K562 (cell line): ENCODE data around the gene BDP1. TPM values are rescaled to one million over a fixed set of nuclear protein-coding genes. Genes with fewer than 3 reads are reported as not detected.

Source experiments
- ATAC-seq: fragments of 200-7000 bp; cut with Tn5 transposase; 3 replicates; pipeline ENCODE4 v1.9.1; 2020; ENCODE audit warnings: moderate library complexity
- BruUV-seq: library from RNA; stranded (reverse); fragments of 400-500 nt; replicated peaks from 2 replicates; lab custom pipeline; 2021; lab: Mats Ljungman, UMichigan
- CTCF ChIA-PET: fragments of 300-600 bp; formaldehyde crosslinking; extraction: SDS; loops from one replicate; lab custom pipeline; 2021; ENCODE audit warnings: low intra/inter-chr PET ratio; lab: Yijun Ruan, JAX
- POLR2A ChIA-PET: fragments of 300-600, 350-650 bp; sonication (Branson Sonifier 250); formaldehyde crosslinking; extraction: SDS; loops from one replicate; lab custom pipeline; 2021; ENCODE audit warnings: antibody characterized with exemption, inconsistent platforms; lab: Yijun Ruan, JAX
- DNase-seq, 4 experiments: peaks; one replicate each; pipeline versions ENCODE4 v3.0.0 to v3.0.0-alpha.2; 2011 to 2018; ENCODE audit warnings: low spot score in 3 of 4, mixed read lengths in 3 of 4; ENCODE audit errors: extremely low read depth in 1 of 4
- FAIRE-seq: peaks from 2 replicates; lab custom pipeline; 2011; peaks lifted over from hg19 to GRCh38; lab: Jason Lieb, UNC
- H2AFZ ChIP-seq: 2 replicates; pipeline ENCODE4 v1.6.0; 2011; ENCODE audit warnings: low read depth, low read length, control low read depth, inconsistent platforms
- H3K27ac ChIP-seq: fragments of 200-600 bp; 3 replicates; pipeline ENCODE4 v1.8.0; 2011; ENCODE audit warnings: low read depth, mild to moderate bottlenecking, control low read depth, inconsistent platforms, low read length, moderate library complexity, mixed read lengths; ENCODE audit errors: extremely low read depth
- H3K27me3 ChIP-seq, 2 experiments: fragments of 300-600 bp in 1 of 2; 2 replicates in 1 of 2; 3 replicates in 1 of 2; pipeline versions ENCODE4 v1.6.0 to v1.8.0; 2011; ENCODE audit warnings: inconsistent platforms in 2 of 2, low read length in 2 of 2, mild to moderate bottlenecking in 1 of 2, mixed read lengths in 1 of 2, moderate library complexity in 1 of 2; ENCODE audit not compliant: control insufficient read depth in 2 of 2, insufficient read depth in 2 of 2
- H3K36me3 ChIP-seq: fragments of 300-600 bp; 3 replicates; pipeline ENCODE4 v1.8.0; 2011; ENCODE audit warnings: mild to moderate bottlenecking, low read length, inconsistent platforms; ENCODE audit not compliant: control insufficient read depth, insufficient read depth
- H3K4me1 ChIP-seq, 2 experiments: fragments of 200-600 bp in 1 of 2; replicated peaks in 1 of 2; 2 replicates in 1 of 2; 3 replicates in 1 of 2; pipeline versions ENCODE4 v1.5.1 to v1.8.0; 2011; ENCODE audit warnings: inconsistent platforms in 2 of 2, low read length in 2 of 2, mild to moderate bottlenecking in 1 of 2, mixed read lengths in 1 of 2, moderate library complexity in 1 of 2; ENCODE audit not compliant: control insufficient read depth in 2 of 2, insufficient read depth in 2 of 2
- H3K4me2 ChIP-seq: 2 replicates; pipeline ENCODE4 v1.6.1; 2011; ENCODE audit warnings: low read length, control low read depth, inconsistent platforms, mixed read lengths; ENCODE audit not compliant: insufficient read depth
- H3K4me3 ChIP-seq: fragments of 200-600 bp; sonication (generic), shearing (Covaris generic); 2 replicates; pipeline ENCODE4 v1.5.1; 2016; ENCODE audit warnings: control low read depth, inconsistent platforms
- H3K79me2 ChIP-seq: fragments of 200-600 bp; 3 replicates; pipeline ENCODE4 v1.8.0; 2011; ENCODE audit warnings: low read length, inconsistent platforms; ENCODE audit not compliant: control insufficient read depth, insufficient read depth
- H3K9ac ChIP-seq, 2 experiments: 2 replicates each; pipeline versions ENCODE4 v1.6.0 to v1.6.1; 2011; ENCODE audit warnings: low read depth in 2 of 2, low read length in 2 of 2, control low read depth in 1 of 2, inconsistent platforms in 1 of 2, mild to moderate bottlenecking in 1 of 2, mixed read lengths in 1 of 2; ENCODE audit not compliant: insufficient read depth in 1 of 2
- H3K9me1 ChIP-seq: one replicate; pipeline ENCODE4 v1.6.0; 2011; ENCODE audit warnings: inconsistent platforms, mild to moderate bottlenecking, low read length, moderate library complexity; ENCODE audit not compliant: control insufficient read depth, insufficient read depth
- H3K9me3 ChIP-seq: replicated peaks from 2 replicates; pipeline ENCODE4 v1.5.1; 2011; ENCODE audit warnings: low read depth, low read length, inconsistent platforms; ENCODE audit not compliant: control insufficient read depth, insufficient read depth
- H4K20me1 ChIP-seq: replicated peaks from 2 replicates; pipeline ENCODE4 v1.6.1; 2011; ENCODE audit warnings: low read length, inconsistent platforms, mixed read lengths; ENCODE audit not compliant: control insufficient read depth, insufficient read depth
- ARNT ChIP-seq, 2 experiments: fragments of 450-650 bp; IDR thresholded peaks; 2 replicates each; pipeline ENCODE4 v1.6.1; 2016; ENCODE audit warnings: mild to moderate bottlenecking in 1 of 2
- ATF1 ChIP-seq, 2 experiments: fragments of 450-650 bp in 1 of 2; IDR thresholded peaks; 2 replicates each; pipeline ENCODE4 v1.6.1; 2016; ENCODE audit warnings: missing compliant biosample characterization in 1 of 2, missing genetic modification characterization in 1 of 2
- CREM ChIP-seq: IDR thresholded peaks from 2 replicates; pipeline ENCODE4 v1.6.1; 2014; ENCODE audit warnings: antibody characterized with exemption, low read depth
- E2F3 ChIP-seq: fragments of 250-450 bp; sonication (Bioruptor Pico); IDR thresholded peaks from 2 replicates; pipeline ENCODE4 v1.4.0; 2020; ENCODE audit warnings: mild to moderate bottlenecking
- EGR1 ChIP-seq: fragments of 450-650 bp; conservative IDR thresholded peaks from 2 replicates; pipeline ENCODE4 v1.6.1; 2017; ENCODE audit warnings: mild to moderate bottlenecking
- FOXA3 ChIP-seq, 2 experiments: fragments of 450-650 bp in 1 of 2; sonication (generic) in 1 of 2; formaldehyde crosslinking; IDR thresholded peaks in 1 of 2; conservative IDR thresholded peaks in 1 of 2; 2 replicates each; pipeline versions ENCODE4 v1.4.0 to v1.8.0; 2020 to 2022; ENCODE audit warnings: mild to moderate bottlenecking in 2 of 2, missing genetic modification reagents in 1 of 2
- RFX5 ChIP-seq: IDR thresholded peaks from 2 replicates; pipeline ENCODE4 v1.6.1; 2011; ENCODE audit warnings: low read depth, mild to moderate bottlenecking, improper control_type of control experiment, low read length
- WGBS: fragments of 100-300 bp; shearing (Covaris generic); methylation state at CpG from one replicate; pipeline ENCODE4 v1.1.6; 2016; ENCODE audit warnings: low coverage, mixed read lengths; ENCODE audit not compliant: insufficient coverage; ENCODE audit errors: missing lambda C conversion rate; 5-methylcytosine and 5-hydroxymethylcytosine counted together
- in situ Hi-C: fragments of 300-500 bp; cut with MboI; formaldehyde crosslinking; loops from 4 replicates; pipeline ENCODE4 v1.15.0; 2018; ENCODE audit warnings: inconsistent platforms, mixed read lengths
- intact Hi-C: fragments of 100-400 bp; cut with micrococcal nuclease; formaldehyde crosslinking; loops from 2 replicates; pipeline ENCODE4 v1.14.2; 2022
- polyA plus RNA-seq, 8 experiments: library from polyadenylated mRNA; depleted of rRNA in 4 of 8; stranded (reverse) in 5 of 8; unstranded in 3 of 8; fragments of >200 nt; fragmentation: Nextera tagmentation in 2 of 8; fragmentation: Illumina TruSeq in 1 of 8; extraction: Ambion mirVana in 2 of 8; extraction: Trizol in 1 of 8; gene quantifications; 2 replicates each; pipeline versions ENCODE4 v1.2.1 to v1.2.3, GENCODE V29; 2011 to 2014; ENCODE audit warnings: inconsistent platforms in 1 of 8, missing spikeins in 1 of 8
- total RNA-seq, 7 experiments: library from RNA; depleted of rRNA in 6 of 7; stranded (reverse); fragments of >200 nt in 6 of 7; fragmentation: Illumina TruSeq in 2 of 7; extraction: Trizol in 2 of 7; gene quantifications; 2 replicates each; pipeline versions ENCODE4 v1.2.1 to v1.2.3, GENCODE V29; 2011 to 2021; ENCODE audit warnings: low replicate concordance in 1 of 7
- TF ChIP-seq, protein P1 (sequence below): fragments of 250-450 bp; sonication (Bioruptor Pico); IDR thresholded peaks from 2 replicates; pipeline ENCODE4 v1.4.0; 2020; ENCODE audit warnings: mild to moderate bottlenecking
- TF ChIP-seq, protein P2 (sequence below): fragments of 250-450 bp; sonication (Bioruptor Pico); IDR thresholded peaks from 2 replicates; pipeline ENCODE4 v1.4.0; 2020; ENCODE audit warnings: mild to moderate bottlenecking, moderate library complexity
- TF ChIP-seq, protein P3 (sequence below): IDR thresholded peaks from 3 replicates; pipeline ENCODE4 v1.6.1; 2011; ENCODE audit warnings: borderline replicate concordance, mild to moderate bottlenecking; ENCODE audit not compliant: insufficient read length, insufficient read depth
- TF ChIP-seq, protein P4 (sequence below), 2 experiments: fragments of 450-650 bp; IDR thresholded peaks; 2 replicates each; pipeline ENCODE4 v1.6.1; 2016

Gene BDP1
- total and polyA plus RNA-seq, 9 of the 15 experiments (the other 6 are each of a cell fraction or from before 2014, with no cell fraction given), result 6.9 to 47.3 (median 23.9) TPM

DNA sequence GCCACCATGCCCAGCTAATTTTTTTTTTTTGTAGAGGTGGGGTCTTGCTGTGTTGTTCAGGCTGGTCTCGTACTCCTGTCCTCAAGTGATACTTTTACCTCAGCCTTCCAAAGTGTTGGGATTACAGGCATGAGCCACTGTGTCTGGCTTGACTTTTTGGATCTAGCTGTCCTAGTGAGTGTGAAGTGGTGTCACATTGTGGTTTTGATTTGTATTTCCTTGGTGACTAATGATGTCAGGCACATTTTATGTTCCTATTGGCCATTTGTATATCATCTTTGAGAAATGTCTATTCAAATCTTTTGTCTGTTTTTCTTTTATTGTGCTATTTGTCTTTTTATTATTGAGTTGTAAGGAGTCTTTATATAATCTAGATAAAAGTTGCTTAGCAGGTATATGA is 78.2 kb downstream of the BDP1 start:
- ATAC-seq (peak; percentile 60), FAIRE-seq (no peak), DNase-seq (peak in 1 of 4 experiments; percentile 9)
- no peaks in the 10 kb centered on the region for H3K27me3 ChIP-seq
- peaks cover 0 to 3% of the 10 kb centered on the region in 2 experiments; a peak in 2 of 5 replicates for H3K4me1 ChIP-seq
- no peaks in the 10 kb centered on the region for H3K9me1 ChIP-seq
- no peak overlapping the region for H2AFZ ChIP-seq
- intact Hi-C loops, result no loop called here
- no peaks in the 10 kb centered on the region for H3K79me2 ChIP-seq
- WGBS, result 94% methylated on average over 1 of the region's 1 CpG
- in situ Hi-C loops, result no loop called here
- no peaks in the 10 kb centered on the region; the same call in 1 of the 2 replicates for H3K9me3 ChIP-seq
- H3K27ac ChIP-seq, result peak overlapping the region; percentile 24; the same call in 1 of the 3 replicates
- no TSS peak for BruUV-seq
- no peak overlapping the region for H3K4me2 ChIP-seq
- CTCF ChIA-PET, result no interaction called here
- peaks cover 64% of the 10 kb centered on the region for H3K36me3 ChIP-seq
- no peaks in the 10 kb centered on the region for H4K20me1 ChIP-seq
- no peak overlapping the region for H3K9ac ChIP-seq
- POLR2A ChIA-PET, result no interaction called here
- H3K4me3 ChIP-seq, result no peak overlapping the region
- no peak for TF ChIP-seq EGR1
- TF ChIP-seq, protein P1, sequence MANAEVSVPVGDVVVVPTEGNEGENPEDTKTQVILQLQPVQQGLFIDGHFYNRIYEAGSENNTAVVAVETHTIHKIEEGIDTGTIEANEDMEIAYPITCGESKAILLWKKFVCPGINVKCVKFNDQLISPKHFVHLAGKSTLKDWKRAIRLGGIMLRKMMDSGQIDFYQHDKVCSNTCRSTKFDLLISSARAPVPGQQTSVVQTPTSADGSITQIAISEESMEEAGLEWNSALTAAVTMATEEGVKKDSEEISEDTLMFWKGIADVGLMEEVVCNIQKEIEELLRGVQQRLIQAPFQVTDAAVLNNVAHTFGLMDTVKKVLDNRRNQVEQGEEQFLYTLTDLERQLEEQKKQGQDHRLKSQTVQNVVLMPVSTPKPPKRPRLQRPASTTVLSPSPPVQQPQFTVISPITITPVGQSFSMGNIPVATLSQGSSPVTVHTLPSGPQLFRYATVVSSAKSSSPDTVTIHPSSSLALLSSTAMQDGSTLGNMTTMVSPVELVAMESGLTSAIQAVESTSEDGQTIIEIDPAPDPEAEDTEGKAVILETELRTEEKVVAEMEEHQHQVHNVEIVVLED (CRISPR knock-in tag), result no peak
- 0 out of 2 replicates have a peak, but pooled peaks have one; percentile 39 for TF ChIP-seq CREM
- TF ChIP-seq, protein P2, sequence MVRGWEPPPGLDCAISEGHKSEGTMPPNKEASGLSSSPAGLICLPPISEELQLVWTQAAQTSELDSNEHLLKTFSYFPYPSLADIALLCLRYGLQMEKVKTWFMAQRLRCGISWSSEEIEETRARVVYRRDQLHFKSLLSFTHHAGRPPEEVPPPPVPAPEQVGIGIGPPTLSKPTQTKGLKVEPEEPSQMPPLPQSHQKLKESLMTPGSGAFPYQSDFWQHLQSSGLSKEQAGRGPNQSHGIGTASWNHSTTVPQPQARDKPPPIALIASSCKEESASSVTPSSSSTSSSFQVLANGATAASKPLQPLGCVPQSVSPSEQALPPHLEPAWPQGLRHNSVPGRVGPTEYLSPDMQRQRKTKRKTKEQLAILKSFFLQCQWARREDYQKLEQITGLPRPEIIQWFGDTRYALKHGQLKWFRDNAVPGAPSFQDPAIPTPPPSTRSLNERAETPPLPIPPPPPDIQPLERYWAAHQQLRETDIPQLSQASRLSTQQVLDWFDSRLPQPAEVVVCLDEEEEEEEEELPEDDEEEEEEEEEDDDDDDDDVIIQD (CRISPR knock-in tag), result no peak
- no peak for TF ChIP-seq FOXA3 (CRISPR knock-in tag; conservative IDR thresholded peaks at IDR 0.05 in 1 of 2, IDR thresholded peaks at IDR 0.05 in 1 of 2)
- TF ChIP-seq ATF1 (CRISPR knock-in tag; IDR thresholded peaks at IDR 0.05), result no peak
- peak; percentile 59 for TF ChIP-seq ATF1 (tag; IDR thresholded peaks at IDR 0.05)
- 0 out of 4 replicates have a peak, but pooled peaks of 1 of the 2 experiments have one; percentile 11 for TF ChIP-seq ARNT (IDR thresholded peaks at IDR 0.05)
- TF ChIP-seq RFX5, result peak; percentile 95
- TF ChIP-seq, protein P3, sequence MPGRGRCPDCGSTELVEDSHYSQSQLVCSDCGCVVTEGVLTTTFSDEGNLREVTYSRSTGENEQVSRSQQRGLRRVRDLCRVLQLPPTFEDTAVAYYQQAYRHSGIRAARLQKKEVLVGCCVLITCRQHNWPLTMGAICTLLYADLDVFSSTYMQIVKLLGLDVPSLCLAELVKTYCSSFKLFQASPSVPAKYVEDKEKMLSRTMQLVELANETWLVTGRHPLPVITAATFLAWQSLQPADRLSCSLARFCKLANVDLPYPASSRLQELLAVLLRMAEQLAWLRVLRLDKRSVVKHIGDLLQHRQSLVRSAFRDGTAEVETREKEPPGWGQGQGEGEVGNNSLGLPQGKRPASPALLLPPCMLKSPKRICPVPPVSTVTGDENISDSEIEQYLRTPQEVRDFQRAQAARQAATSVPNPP, result no peak
- TF ChIP-seq, protein P4, sequence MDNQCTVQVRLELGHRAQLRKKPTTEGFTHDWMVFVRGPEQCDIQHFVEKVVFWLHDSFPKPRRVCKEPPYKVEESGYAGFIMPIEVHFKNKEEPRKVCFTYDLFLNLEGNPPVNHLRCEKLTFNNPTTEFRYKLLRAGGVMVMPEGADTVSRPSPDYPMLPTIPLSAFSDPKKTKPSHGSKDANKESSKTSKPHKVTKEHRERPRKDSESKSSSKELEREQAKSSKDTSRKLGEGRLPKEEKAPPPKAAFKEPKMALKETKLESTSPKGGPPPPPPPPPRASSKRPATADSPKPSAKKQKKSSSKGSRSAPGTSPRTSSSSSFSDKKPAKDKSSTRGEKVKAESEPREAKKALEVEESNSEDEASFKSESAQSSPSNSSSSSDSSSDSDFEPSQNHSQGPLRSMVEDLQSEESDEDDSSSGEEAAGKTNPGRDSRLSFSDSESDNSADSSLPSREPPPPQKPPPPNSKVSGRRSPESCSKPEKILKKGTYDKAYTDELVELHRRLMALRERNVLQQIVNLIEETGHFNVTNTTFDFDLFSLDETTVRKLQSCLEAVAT (IDR thresholded peaks at IDR 0.05), result 0 out of 4 replicates have a peak, but pooled peaks of 1 of the 2 experiments have one; percentile 1
- TF ChIP-seq E2F3, result no peak
